Erythroblast (primary cell): ENCODE measurements around the gene ZSWIM8.

ENCODE experiments used
- GATA1 ChIP-seq: IDR thresholded peaks from 2 replicates; pipeline ENCODE4 v1.6.1; 2011; ENCODE audit warnings: low read depth, mild to moderate bottlenecking, control low read depth, low read length, moderate library complexity
- POLR2A ChIP-seq: IDR thresholded peaks from 2 replicates; pipeline ENCODE4 v1.6.1; 2011; ENCODE audit warnings: mild to moderate bottlenecking, low read length

DNA sequence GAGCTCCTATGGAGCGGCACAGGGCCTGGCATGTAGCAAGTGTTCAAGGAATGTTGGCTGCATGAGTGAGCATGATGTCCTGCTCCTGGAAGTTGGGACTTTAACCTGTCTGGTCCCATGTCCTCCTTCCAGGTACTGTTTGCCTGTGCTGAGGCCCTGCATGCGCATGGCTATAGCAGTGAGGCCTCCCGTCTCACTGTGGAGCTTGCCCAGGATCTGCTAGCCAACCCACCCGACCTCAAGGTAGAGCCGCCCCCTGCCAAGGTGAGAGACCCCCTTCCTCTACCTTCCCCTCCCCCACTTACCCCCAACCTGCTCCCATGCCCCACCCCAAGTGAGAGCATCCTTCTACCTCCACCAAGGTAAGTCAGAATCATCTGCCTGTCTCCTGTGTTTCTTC, 8.1 kb downstream of the ZSWIM8 start:
- no peak for TF ChIP-seq POLR2A
- no peak for TF ChIP-seq GATA1
